Epidermal melanocyte (primary cell): ENCODE results near the gene RASSF8.
A peak's percentile ranks its signal among the peaks of the same experiment; 100 is the strongest.

Experiments
- DNase-seq: peaks from one replicate; pipeline ENCODE4 v3.0.0; 2011; ENCODE audit warnings: low spot score; ENCODE audit not compliant: insufficient read length

RASSF8 gene

DNA sequence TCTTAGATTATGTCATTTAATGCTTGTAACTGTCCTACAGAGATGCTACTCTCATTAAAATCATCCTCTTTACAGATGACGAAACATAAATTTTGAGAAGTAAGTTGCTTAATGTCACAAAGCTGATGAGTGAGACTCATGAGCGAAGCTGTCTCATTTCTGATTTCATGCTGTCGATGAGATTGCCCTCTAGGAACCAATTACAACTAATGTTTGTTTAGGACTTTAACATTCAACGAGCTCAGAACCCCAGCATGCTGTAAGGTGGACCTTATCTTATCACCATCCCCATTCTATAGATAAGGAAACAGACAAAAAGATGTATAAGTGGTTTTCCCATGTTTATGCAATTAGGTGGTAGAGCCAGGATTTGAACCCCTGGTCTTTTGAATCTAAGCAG, 143.3 kb downstream of the RASSF8 start:
- DNase-seq: no peak

DNA sequence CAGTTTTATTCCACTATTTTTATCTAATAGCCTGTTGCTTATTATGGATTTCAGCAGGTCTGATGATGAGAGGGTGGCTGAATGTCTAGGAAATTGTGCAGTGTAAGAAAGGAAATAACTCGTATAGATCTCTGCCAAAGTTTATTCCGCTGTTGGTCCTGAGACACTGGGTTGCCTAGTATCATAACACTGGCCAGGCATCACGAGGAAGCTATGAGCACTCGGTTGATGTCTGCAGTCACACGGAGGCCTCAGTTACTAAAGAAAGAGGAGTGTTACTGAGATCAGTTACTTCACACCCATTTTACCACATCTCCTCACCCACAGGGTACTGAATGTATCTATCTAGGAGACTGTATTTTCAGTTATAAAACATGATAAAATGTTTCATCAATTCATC, 144.5 kb downstream of the RASSF8 start:
- DNase-seq: no peak

- no peak for DNase-seq
Observed at GRCh38 chr12:26106347-26106746, 147.9 kb downstream of the RASSF8 start.

DNA sequence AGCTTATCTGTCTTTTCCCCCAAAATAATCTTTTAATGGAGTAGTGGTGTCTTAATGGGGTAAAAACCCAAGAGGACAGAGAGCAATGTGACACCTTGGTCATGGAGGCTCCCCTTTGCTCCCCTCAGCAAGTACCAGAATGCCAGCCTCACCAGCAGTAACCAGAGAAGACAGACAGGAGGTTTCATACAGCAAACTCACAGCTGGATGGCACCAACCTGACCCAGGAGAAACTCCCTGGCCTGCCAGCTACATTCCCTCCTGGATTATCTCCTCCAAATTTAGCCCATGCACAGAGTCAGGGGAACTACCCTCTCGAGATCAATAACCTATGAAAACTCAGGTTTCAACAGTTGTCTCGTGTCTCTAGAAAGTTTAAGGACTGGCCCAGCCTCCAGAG, 150.4 kb downstream of the RASSF8 start:
- DNase-seq: no peak

- DNase-seq: no peak
Observed at GRCh38 chr12:26109343-26109881, 150.9 kb downstream of the RASSF8 start.

DNA sequence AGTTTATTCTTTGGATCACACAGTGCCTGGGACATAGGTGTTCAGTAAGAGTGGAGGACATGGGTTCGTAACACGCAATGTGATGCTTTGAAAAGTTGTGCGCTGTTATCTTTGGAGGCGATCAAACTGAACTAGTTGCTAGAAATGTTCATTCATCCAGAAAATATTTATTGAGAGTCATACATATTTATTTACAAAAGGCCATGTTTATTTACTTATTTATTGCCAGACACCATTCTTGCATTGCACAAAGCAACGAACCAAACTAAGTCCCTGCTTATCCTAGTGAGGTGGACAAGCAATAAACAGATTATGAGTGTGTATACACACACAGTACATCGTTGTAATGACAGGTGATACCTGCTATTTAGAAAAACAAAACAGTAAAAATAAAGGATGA, 153.8 kb downstream of the RASSF8 start:
- no peak for DNase-seq

DNA sequence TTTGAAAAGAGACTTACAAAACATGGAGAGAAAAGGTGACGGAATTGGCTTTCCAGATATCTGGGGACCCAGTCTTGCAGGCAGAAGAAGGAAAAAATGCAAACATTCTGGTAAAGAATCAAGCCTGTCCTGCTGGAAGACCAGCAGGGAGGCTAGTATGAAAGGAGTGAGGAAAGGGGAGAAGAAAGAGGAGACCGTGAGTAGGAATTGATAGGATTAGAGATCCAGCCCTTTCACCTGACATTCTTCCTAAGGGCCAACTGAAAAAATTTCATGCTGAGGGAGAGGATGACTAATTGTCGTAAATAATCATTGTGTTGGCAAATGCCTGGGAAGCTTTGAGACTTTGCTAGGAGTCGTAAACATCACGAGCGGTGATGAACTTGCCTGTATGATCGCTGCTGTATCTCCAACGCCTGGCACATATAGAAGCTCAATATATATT, 154.2 kb downstream of the RASSF8 start:
- no peak for DNase-seq

DNA sequence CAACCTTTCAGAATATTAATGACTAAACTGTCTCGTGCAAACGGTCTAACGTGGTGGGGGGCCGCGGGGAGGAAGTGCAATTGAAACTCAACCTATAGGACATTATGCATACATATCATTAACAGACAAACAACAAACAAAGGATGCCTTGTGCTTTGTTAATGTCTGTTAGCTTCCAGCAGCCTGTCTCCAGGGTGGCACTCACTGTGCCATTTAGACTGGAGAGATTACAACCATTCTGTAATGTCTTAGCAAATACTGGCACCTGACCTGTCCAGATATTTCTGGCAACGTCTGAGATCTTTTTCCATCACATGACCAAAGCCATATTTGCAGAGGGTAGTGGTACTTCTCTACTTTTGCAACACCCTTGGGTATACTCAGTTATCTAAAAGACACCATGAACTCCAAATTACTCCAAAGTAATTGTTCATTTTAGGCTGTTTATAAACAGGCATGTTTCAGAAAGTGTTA, 154.7 kb downstream of the RASSF8 start:
- no peak for DNase-seq

- peak; percentile 66 for DNase-seq
Observed at GRCh38 chr12:26113853-26114719, 155.6 kb downstream of the RASSF8 start.

DNA sequence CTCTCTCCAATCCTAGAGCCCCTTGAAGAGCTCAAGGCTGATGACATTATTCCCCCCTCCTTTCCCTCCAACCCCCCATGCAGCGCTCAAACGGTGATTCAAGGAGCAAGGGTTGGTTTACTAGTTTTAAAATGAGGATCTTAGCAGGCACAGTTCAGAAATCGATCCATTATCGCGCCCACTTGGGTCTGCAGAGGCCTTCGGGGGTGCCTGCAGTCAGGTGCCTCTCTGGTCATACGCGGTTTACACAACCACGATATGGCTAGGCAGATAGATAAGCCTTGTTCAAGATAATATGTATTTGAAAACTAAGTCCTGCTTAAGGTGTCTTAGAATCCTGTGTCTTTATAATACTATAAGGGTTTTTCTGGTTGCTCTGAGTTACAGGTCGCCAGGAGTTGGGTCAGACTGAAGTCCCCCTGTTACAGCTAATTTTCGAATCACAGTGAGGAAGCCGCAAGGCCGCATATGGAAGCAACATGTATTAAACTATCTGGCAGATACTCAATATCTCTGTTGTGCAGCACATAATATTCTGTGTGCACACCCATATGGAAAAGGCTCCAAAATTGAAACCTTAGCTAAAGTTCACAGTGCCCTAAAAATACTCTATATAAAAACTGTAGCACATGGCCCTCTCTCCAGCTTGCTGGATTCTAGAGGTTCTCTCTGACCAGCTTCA, 156.4 kb downstream of the RASSF8 start:
- no peak for DNase-seq

DNA sequence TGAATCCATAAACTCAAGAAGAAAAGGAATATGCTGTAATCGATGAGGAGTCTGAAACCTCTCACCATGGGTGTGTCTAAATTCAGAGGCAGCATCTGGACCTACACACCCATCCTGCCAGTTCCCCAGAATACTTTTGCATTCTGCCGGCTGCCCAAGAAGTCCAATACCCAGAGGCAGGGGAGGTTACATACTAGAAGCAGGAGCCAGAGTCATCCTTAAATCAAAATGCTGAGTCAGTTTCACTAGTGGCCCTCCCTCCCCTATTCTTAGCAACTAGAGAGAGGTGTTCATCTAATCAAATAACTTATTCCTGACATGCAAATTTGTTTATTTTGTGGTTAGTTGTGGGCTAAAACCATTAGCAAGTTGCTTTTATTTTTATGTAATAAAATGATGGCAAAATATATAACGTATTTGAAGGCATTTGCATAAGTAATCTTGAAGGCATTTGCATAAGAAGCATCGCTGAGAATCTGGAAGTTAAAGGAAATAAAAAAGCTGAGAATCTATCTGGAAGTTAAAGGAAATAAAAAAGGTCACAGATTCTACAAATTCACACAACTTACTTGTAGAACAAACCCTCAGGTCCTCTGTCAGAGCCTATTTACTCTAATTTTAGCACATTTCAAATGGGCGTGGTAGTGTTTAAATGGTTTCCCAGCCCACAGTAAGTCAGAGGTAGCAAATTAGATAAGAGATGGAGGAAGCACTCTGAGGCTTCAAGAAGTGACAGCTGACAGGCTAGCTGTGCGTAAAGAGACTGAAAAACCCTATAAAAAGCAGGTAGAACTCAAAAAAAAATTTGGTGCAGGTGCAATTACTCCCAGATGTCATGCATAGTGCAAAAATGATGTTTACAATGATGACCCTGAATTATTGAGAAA, 158.6 kb downstream of the RASSF8 start:
- DNase-seq: no peak

GRCh38 chr12:26118308-26118707, 159.8 kb downstream of the RASSF8 start:
- DNase-seq: no peak

GRCh38 chr12:26119391-26119989, 161.0 kb downstream of the RASSF8 start:
- no peak for DNase-seq

GRCh38 chr12:26120561-26121274, 162.2 kb downstream of the RASSF8 start:
- no peak for DNase-seq

DNA sequence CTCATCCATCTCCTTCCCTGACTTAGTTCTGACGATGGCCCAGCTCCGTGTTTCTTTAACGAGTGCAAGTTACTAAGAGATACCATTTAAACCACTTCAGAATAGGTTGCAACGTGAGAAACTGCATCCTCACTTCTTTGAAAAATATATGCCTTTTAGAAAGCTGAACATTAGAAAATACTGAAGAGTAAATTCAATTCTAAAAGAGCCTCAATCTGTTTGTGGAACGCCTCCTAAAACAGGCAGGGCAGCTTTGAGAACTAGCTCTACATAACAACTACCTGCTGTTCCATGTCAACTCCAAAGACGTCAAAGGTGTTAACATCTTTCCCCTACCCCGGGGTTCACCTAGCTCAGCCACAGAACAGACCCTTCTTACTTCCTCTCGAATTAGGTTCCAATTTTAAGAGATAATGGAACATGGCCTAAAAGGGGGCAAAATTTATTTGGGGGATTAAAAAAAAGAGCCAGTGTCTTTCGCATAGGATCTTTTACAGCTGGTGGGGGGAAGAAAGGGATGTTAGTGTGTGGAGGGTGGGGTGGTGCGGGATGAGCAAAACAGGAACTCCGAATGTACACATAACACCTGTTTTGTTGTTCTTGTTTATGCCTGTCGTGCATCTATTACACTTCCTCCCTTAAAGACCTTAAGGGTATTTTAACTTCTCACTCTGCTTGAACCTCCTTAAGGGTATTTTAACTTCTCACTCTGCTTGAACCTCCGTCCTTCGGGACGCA, 163.0 kb downstream of the RASSF8 start:
- DNase-seq: no peak

GRCh38 chr12:26122061-26122680, 163.7 kb downstream of the RASSF8 start:
- no peak for DNase-seq

- DNase-seq: no peak
Observed at GRCh38 chr12:26122681-26123481, 164.4 kb downstream of the RASSF8 start.

GRCh38 chr12:26123482-26123980, 165.0 kb downstream of the RASSF8 start:
- DNase-seq: no peak
